Epithelial cell of esophagus (primary cell): ENCODE data around the gene RELB.

ENCODE experiments used
- DNase-seq: peaks from one replicate; pipeline ENCODE4 v3.0.0; 2010; ENCODE audit warnings: low read depth
- H3K4me3 ChIP-seq: 2 replicates; pipeline ENCODE4 v1.5.1; 2011; ENCODE audit warnings: mild to moderate bottlenecking, low read length, control low read depth
- TF ChIP-seq, protein P1 (sequence below): IDR thresholded peaks from 2 replicates; pipeline ENCODE4 v1.5.1; 2011; ENCODE audit warnings: low read depth, mild to moderate bottlenecking, low read length, control low read depth, inconsistent platforms; ENCODE audit not compliant: insufficient read depth; ENCODE audit errors: missing control alignments

Gene RELB

DNA sequence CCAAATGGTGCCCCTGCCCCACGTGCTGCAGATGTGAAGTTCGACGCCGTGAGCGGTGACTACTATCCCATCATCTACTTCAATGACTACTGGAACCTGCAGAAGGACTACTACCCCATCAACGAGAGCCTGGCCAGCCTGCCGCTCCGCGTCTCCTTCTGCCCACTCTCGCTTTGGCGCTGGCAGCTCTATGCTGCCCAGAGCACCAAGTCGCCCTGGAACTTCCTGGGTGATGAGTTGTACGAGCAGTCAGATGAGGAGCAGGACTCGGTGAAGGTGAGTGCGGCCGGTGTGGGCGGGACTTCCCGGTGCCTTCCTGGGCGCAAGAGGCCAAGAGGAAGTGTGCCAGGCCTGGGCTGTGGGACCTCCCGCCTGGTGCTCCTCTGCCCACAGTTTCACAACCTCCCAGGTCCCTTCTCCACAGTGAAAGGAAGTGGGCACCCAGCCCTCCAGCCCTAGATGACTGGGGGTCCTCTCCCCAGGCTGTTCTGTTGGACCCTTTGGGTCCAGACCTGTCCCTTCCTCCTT is 14.1 kb upstream of the RELB start:
- no peak overlapping the region for H3K4me3 ChIP-seq
- DNase-seq = no peak
- TF ChIP-seq, protein P1, sequence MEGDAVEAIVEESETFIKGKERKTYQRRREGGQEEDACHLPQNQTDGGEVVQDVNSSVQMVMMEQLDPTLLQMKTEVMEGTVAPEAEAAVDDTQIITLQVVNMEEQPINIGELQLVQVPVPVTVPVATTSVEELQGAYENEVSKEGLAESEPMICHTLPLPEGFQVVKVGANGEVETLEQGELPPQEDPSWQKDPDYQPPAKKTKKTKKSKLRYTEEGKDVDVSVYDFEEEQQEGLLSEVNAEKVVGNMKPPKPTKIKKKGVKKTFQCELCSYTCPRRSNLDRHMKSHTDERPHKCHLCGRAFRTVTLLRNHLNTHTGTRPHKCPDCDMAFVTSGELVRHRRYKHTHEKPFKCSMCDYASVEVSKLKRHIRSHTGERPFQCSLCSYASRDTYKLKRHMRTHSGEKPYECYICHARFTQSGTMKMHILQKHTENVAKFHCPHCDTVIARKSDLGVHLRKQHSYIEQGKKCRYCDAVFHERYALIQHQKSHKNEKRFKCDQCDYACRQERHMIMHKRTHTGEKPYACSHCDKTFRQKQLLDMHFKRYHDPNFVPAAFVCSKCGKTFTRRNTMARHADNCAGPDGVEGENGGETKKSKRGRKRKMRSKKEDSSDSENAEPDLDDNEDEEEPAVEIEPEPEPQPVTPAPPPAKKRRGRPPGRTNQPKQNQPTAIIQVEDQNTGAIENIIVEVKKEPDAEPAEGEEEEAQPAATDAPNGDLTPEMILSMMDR = no peak

DNA sequence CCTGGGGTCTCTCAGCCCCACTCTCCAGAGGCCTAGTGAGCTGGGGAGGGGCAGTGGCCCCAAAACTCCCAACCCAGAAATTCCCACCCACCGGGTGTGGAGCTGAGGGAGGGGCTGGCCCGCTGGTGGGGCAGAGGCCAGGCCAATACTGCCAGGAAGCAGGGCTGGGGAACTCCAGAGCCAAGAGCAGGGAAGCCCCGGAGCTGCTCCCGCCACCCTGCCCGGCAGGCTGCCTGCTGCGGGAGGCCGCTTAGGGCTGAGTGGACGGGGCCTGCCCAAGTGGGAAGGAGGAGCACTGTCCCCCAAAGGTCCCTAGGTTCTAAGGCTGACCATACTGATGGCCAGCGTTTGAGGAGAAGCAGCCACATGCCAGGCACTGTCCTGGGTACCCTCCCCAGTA is 13.0 kb upstream of the RELB start:
- no peak for DNase-seq
- H3K4me3 ChIP-seq = no peak overlapping the region
- TF ChIP-seq, protein P1 = no peak

DNA sequence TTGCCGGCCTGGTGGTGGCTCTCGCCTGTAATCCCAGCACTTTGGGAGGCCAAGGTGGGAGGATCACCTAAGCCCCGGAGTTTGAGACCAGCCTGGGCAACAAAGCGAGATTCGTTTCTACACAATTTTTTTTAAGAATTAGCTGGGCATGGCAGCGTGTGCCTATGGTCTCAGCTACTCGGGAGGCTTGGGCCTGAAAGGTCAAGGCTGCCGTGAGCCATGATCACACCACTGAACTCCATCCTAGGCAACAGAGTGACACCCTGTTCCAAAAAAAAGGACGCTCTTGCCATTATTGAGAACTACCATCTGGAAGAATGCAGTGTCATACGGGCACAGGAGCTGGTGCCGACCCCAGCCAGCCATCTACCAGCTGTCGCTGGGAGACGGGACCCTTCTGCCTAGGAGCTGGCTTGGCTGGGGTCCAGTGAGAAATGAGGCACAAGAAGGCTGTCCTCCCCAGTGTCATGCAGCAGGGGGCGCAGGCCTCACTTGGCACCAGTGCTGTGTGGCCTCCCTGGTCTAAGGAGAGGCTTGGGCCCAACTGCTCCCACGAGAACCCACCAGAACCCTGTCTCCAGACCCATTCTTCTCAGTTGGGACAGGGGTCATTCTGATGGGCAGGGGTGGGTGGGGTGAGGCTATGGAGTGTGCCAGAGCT is 12.2 kb upstream of the RELB start:
- no peak overlapping the region for H3K4me3 ChIP-seq
- TF ChIP-seq, protein P1 = peak; percentile 73
- peak; percentile 69 for DNase-seq

DNA sequence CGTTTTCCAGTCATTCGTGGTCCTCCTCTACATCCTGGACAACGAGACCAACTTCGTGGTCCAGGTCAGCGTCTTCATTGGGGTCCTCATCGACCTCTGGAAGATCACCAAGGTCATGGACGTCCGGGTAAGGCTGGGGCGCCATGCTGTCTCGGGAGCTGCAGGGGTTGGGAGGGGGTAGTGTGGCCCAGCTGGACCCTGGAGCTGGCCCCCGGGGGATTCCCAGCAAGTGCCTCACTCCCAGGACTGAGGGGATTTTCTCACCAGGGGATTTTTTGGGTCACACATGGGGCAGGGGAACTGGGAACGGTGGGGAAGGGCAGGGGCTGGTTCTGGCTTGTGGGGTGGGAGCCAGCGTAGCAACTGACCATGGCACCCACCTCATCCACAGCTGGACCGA is 10.8 kb upstream of the RELB start:
- DNase-seq = no peak
- H3K4me3 ChIP-seq = no peak overlapping the region
- TF ChIP-seq, protein P1 = no peak

DNA sequence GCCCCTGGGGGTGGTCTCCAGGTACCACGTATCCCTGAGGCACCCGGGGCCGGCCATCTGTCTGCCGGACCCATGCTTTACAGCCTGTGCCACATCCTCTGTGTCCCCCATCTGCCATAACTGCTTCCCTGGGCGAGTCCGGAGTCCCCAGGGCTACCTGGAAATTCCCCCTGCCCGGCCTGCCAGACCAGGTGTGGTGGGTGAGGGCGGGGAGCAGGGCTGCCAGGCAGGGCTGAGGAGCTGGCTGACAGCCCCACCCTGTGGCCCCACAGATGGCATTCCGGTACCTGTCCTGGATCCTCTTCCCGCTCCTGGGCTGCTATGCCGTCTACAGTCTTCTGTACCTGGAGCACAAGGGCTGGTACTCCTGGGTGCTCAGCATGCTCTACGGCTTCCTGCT is 10.3 kb upstream of the RELB start:
- TF ChIP-seq, protein P1 = no peak
- no peak for DNase-seq
- H3K4me3 ChIP-seq = no peak overlapping the region

DNA sequence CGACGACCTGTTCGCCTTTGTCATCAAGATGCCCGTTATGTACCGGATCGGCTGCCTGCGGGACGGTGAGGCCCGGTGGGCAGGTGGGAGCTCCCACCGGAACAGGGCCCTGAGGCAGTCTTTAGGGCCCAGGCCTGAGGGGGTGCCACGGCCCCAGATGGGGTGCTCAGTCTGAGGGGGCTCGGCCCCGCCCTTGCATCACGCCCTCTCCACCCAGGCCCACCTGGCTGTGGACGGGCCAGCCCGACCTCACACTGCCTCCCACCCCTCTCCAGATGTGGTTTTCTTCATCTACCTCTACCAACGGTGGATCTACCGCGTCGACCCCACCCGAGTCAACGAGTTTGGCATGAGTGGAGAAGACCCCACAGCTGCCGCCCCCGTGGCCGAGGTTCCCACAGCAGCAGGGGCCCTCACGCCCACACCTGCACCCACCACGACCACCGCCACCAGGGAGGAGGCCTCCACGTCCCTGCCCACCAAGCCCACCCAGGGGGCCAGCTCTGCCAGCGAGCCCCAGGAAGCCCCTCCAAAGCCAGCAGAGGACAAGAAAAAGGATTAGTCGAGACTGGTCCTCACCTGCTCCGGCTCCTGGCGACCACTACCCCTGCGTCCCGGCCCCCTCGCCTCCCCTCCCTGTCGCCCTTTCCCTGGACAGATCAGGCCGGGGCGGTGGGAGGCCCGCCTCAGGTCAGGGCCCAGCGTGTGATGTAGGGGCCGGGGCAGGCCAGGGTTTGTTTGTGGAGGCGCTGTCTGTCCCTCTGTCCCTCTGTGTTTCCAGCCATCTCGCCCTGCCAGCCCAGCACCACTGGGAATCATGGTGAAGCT is 8.7 kb upstream of the RELB start:
- TF ChIP-seq, protein P1 = no peak
- no peak for DNase-seq
- no peak overlapping the region for H3K4me3 ChIP-seq
